ENCODE data around the gene SHMT2.
A peak's percentile ranks its signal among the peaks of the same experiment; 100 is the strongest.

Gene SHMT2

GRCh38 chr12:57215668-57216013 is 13.9 kb upstream of the SHMT2 start:
- DNase-seq, result no peak

- DNase-seq, result no peak
These were observed 13.2 kb upstream of the SHMT2 start, which contains the start of gene NXPH4 for GRCh38 chr12:57216014-57216911. TSS of gene NXPH4 (plus strand) at chr12:57216794. CDS start at chr12:57216970, 176 bp downstream.

GRCh38 chr12:57216921-57217879 is 12.3 kb upstream of the SHMT2 start:
- DNase-seq, result peak; percentile 9

GRCh38 chr12:57218030-57218853 is 11.3 kb upstream of the SHMT2 start:
- no peak for DNase-seq

GRCh38 chr12:57219205-57219992 is 10.1 kb upstream of the SHMT2 start:
- no peak for DNase-seq

- no peak for DNase-seq
These were observed 9.3 kb upstream of the SHMT2 start for GRCh38 chr12:57219993-57220754.

GRCh38 chr12:57220770-57221168 is 8.7 kb upstream of the SHMT2 start:
- no peak for DNase-seq

GRCh38 chr12:57221169-57221917 is 8.2 kb upstream of the SHMT2 start:
- no peak for DNase-seq

GRCh38 chr12:57222286-57223190 is 7.0 kb upstream of the SHMT2 start:
- DNase-seq, result no peak

GRCh38 chr12:57223191-57224165 is 6.0 kb upstream of the SHMT2 start:
- DNase-seq, result no peak

GRCh38 chr12:57224278-57224972 is 5.1 kb upstream of the SHMT2 start:
- DNase-seq, result no peak

- no peak for DNase-seq
These were observed 4.4 kb upstream of the SHMT2 start for GRCh38 chr12:57224973-57225679.

- DNase-seq, result no peak
These were observed 3.8 kb upstream of the SHMT2 start for GRCh38 chr12:57225680-57226210.

- no peak for DNase-seq
These were observed 2.8 kb upstream of the SHMT2 start for GRCh38 chr12:57226588-57227314.

GRCh38 chr12:57227315-57228115 is 2.0 kb upstream of the SHMT2 start:
- DNase-seq, result no peak
